ENCODE results near the gene ADISSP. TPM values are rescaled to one million over a fixed set of nuclear protein-coding genes. Genes with fewer than 3 reads are reported as not detected.

ADISSP gene
- total and polyA plus RNA-seq, 8 donors, result 19.4 to 37.3 (median 29.4) TPM

DNA sequence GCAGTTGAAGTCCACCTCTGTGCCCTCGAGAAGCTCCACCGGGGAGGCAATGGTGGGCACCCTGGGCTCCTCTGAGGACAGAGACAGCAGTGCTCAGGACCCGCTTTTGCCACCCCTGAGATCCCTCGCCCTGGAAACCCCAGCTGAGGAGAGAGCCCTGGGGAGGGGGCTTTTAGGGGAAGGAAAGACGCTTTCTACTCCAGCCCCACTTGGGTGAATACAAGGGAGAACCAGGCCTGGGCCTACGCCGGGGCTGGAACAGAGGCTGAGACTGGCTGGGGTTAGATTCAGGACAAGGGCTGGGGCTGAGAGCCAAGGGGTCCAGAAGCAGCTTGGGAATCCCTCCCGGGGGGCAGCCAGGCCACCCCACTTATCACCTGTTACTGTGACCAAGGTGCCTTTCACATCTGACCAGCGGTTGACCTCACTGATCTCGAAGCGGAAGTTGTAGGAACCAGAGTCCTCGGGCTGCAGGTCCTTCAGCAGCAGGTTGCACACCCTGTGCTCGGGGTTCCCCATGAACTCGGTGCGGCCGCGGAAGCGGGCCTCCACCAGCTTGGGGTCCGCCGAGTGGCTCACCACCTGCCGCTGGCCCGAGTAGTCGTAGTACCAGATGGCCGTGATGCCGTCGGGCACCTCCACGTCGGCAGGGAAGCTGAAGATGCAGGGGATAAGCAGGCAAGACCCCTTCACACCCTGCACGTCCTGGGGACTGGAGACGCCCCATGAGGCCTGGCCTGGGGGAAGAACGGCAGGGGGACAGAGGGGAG, 61.4 kb downstream of the ADISSP start:
- TF ChIP-seq, protein P1, sequence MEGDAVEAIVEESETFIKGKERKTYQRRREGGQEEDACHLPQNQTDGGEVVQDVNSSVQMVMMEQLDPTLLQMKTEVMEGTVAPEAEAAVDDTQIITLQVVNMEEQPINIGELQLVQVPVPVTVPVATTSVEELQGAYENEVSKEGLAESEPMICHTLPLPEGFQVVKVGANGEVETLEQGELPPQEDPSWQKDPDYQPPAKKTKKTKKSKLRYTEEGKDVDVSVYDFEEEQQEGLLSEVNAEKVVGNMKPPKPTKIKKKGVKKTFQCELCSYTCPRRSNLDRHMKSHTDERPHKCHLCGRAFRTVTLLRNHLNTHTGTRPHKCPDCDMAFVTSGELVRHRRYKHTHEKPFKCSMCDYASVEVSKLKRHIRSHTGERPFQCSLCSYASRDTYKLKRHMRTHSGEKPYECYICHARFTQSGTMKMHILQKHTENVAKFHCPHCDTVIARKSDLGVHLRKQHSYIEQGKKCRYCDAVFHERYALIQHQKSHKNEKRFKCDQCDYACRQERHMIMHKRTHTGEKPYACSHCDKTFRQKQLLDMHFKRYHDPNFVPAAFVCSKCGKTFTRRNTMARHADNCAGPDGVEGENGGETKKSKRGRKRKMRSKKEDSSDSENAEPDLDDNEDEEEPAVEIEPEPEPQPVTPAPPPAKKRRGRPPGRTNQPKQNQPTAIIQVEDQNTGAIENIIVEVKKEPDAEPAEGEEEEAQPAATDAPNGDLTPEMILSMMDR (IDR thresholded peaks at IDR 0.05), result no peak
- Histone ChIP-seq H3K27ac (no peak overlapping the region), H3K4me1 (peaks cover 6 to 14% of the 10 kb centered on the region in 2 donors), H3K36me3 (peaks cover 0 to 22% of the 10 kb centered on the region in 2 donors), H3K9me3 (no peaks in the 10 kb centered on the region), H3K27me3 (no peaks in the 10 kb centered on the region), H3K4me3 (no peak overlapping the region)
- no peak for ATAC-seq
- intact Hi-C loops (cut with DNase I), result no loop called here
- no peak for DNase-seq

DNA sequence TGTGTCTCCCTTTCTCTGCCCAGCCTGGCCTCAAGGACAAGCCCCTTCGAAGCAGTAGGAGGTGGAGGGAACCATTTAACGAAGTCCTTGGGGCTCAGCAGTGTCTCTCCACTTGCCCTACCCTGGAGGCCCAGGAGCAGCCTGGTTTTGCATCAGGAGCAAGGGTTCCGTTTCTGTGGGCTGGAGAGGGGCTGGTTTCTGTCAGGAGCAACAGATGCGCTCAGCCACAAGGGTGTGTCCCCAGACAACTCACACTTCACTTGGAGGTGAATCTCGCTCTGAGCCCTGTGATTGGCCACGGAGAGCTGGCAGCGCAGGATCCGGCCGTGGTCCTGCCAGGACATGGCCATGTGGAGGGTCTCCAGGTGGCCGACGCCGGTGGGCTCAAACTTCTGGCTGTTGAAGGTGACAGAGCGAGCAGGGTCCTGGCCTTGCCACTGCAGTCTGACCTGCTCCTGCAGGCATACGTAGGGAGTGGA, 62.0 kb downstream of the ADISSP start:
- H3K27ac ChIP-seq, result no peak overlapping the region

DNA sequence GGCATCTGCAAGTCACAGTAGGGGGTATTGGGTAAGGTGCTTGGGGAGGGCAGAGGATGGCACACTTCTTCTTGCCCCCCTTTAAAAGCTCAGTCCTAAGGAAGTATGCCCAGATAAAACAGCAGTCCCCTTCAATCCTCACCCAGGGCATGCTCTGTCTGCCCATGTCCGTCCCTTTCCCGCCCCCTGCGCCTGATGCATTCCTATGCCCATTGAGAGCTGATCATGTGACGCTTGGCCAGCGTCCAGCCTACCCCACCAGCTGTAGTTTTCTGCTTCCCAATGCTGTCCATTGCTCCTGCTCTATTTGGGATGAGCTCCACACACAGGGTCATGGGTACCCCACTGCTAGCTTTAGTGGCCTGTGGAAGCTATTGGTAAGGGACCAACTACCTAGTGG, 63.5 kb downstream of the ADISSP start:
- TF ChIP-seq, protein P1 (IDR thresholded peaks at IDR 0.05), result no peak
- Histone ChIP-seq H3K4me3 (no peak overlapping the region), H3K4me1 (no peaks in the 10 kb centered on the region), H3K27me3 (no peaks in the 10 kb centered on the region), H3K36me3 (peaks cover 0 to 28% of the 10 kb centered on the region in 2 donors), H3K9me3 (no peaks in the 10 kb centered on the region), H3K27ac (no peak overlapping the region)
- intact Hi-C loops (cut with DNase I), result no loop called here
- DNase-seq (no peak), ATAC-seq (no peak)

More for the DNA sequence above, 62.0 kb downstream of the ADISSP start:
- H3K4me3 ChIP-seq, result no peak overlapping the region
- TF ChIP-seq, protein P1 (IDR thresholded peaks at IDR 0.05), result no peak
- ATAC-seq (no peak), DNase-seq (no peak)
- no peaks in the 10 kb centered on the region for H3K9me3 ChIP-seq
- H3K27me3 ChIP-seq, result no peaks in the 10 kb centered on the region
- intact Hi-C loops (cut with DNase I), result no loop called here
- peaks cover 0 to 22% of the 10 kb centered on the region in 2 donors for H3K36me3 ChIP-seq
- peaks cover 0 to 8% of the 10 kb centered on the region in 2 donors for H3K4me1 ChIP-seq

Other genes starting within 250 kb of the ADISSP start
- not detected for gene GFRA4, start 104.4 kb downstream of the ADISSP start, total RNA-seq
- gene GFRA4, start 104.4 kb downstream of the ADISSP start, polyA plus RNA-seq (ENCODE audit: insufficient read length in 6 of 6), result not detected
- gene ADAM33, start 85.7 kb downstream of the ADISSP start, total RNA-seq, result 10 to 100 TPM; 15.4 to 16.5 TPM
- 10 to 100 TPM in 4 of 6 donors, 1 to 10 TPM in 2; 7.4 to 18.6 (median 10.7) TPM for gene ADAM33, start 85.7 kb downstream of the ADISSP start, polyA plus RNA-seq (ENCODE audit: insufficient read length in 6 of 6)
- gene SIGLEC1, start 55.2 kb downstream of the ADISSP start, total RNA-seq, result 10 to 100 TPM; 22.8 to 45.8 TPM
- 1 to 10 TPM; 1.8 to 3.5 (median 2.5) TPM for gene SIGLEC1, start 55.2 kb downstream of the ADISSP start, polyA plus RNA-seq (ENCODE audit: insufficient read length in 6 of 6)
- gene HSPA12B, start 35.1 kb downstream of the ADISSP start, total RNA-seq, result 10 to 100 TPM; 14.6 to 22.1 TPM
- gene HSPA12B, start 35.1 kb downstream of the ADISSP start, polyA plus RNA-seq (ENCODE audit: insufficient read length in 6 of 6), result 10 to 100 TPM; 21.8 to 31.8 (median 26.0) TPM
- 1 to 10 TPM in 1 of 2 donors, under 1 TPM in 1; 0.26 to 2.8 TPM for gene SPEF1, start 13.7 kb upstream of the ADISSP start, total RNA-seq
- 1 to 10 TPM in 4 of 6 donors, under 1 TPM in 2; 0.63 to 4.0 (median 1.9) TPM for gene SPEF1, start 13.7 kb upstream of the ADISSP start, polyA plus RNA-seq (ENCODE audit: insufficient read length in 6 of 6)
- gene CENPB, start 19.0 kb upstream of the ADISSP start, total RNA-seq, result 10 to 100 TPM; 78.5 to 94.5 TPM
- gene CENPB, start 19.0 kb upstream of the ADISSP start, polyA plus RNA-seq (ENCODE audit: insufficient read length in 6 of 6), result 10 to 100 TPM; 38.0 to 62.1 (median 52.9) TPM
- 100 to 1,000 TPM; 111 to 121 TPM for gene CDC25B, start 28.6 kb upstream of the ADISSP start, total RNA-seq
- gene CDC25B, start 28.6 kb upstream of the ADISSP start, polyA plus RNA-seq (ENCODE audit: insufficient read length in 6 of 6), result 10 to 100 TPM; 50.8 to 77.9 (median 55.1) TPM
- 10 to 100 TPM; 12.7 to 13.6 TPM for gene AP5S1, start 52.8 kb upstream of the ADISSP start, total RNA-seq
- gene AP5S1, start 52.8 kb upstream of the ADISSP start, polyA plus RNA-seq (ENCODE audit: insufficient read length in 6 of 6), result 10 to 100 TPM in 4 of 6 donors, 1 to 10 TPM in 2; 8.3 to 12.0 (median 11.2) TPM
- 10 to 100 TPM; 37.3 to 38.7 TPM for gene MAVS, start 79.1 kb upstream of the ADISSP start, total RNA-seq
- gene MAVS, start 79.1 kb upstream of the ADISSP start, polyA plus RNA-seq (ENCODE audit: insufficient read length in 6 of 6), result 10 to 100 TPM; 25.4 to 33.4 (median 31.2) TPM
- 10 to 100 TPM; 39.4 to 47.8 TPM for gene PANK2, start 121.6 kb upstream of the ADISSP start, total RNA-seq
- gene PANK2, start 121.6 kb upstream of the ADISSP start, polyA plus RNA-seq (ENCODE audit: insufficient read length in 6 of 6), result 10 to 100 TPM; 34.1 to 41.0 (median 36.5) TPM
- 10 to 100 TPM; 27.4 to 46.2 TPM for gene RNF24, start 247.8 kb upstream of the ADISSP start, total RNA-seq
- 10 to 100 TPM; 20.4 to 29.5 (median 25.7) TPM for gene RNF24, start 247.8 kb upstream of the ADISSP start, polyA plus RNA-seq (ENCODE audit: insufficient read length in 6 of 6)